ENCODE data around the gene SS18. TPM values are rescaled to one million over a fixed set of nuclear protein-coding genes. Genes with fewer than 3 reads are reported as not detected.
A peak's percentile ranks its signal among the peaks of the same experiment; 100 is the strongest.

The SS18 gene
- total RNA-seq, 1 donor = 120 TPM

GRCh38 chr18:25982153-25982552 is 108.3 kb downstream of the SS18 start:
- H3K27me3 ChIP-seq (ENCODE audit: insufficient read depth, low read length) = no peaks in the 10 kb centered on the region
- no peaks in the 10 kb centered on the region for H4K20me1 ChIP-seq (ENCODE audit: insufficient read depth, low read length)
- H3K27ac ChIP-seq (ENCODE audit: low read depth, low read length) = no peak overlapping the region
- H3K9me3 ChIP-seq (ENCODE audit: low read depth, low read length) = no peaks in the 10 kb centered on the region
- no peaks in the 10 kb centered on the region for H3K36me3 ChIP-seq (ENCODE audit: insufficient read depth, low read length)
- H2AFZ ChIP-seq (ENCODE audit: low read length) = no peak overlapping the region
- H3K4me3 ChIP-seq (ENCODE audit: insufficient read depth, low read length) = no peak overlapping the region
- no peak for TF ChIP-seq CTCF (IDR thresholded peaks at IDR 0.05; ENCODE audit: extremely low read depth, low read depth, low read length)
- no peaks in the 10 kb centered on the region for H3K79me2 ChIP-seq (ENCODE audit: insufficient read depth, low read length)
- no peak for DNase-seq (ENCODE audit: insufficient read length, low spot score, missing footprints)
- no peak overlapping the region for H3K4me2 ChIP-seq (ENCODE audit: insufficient read depth, low read length)
- H3K4me1 ChIP-seq (ENCODE audit: insufficient read depth, low read length) = no peaks in the 10 kb centered on the region

GRCh38 chr18:25979369-25980040 is 110.9 kb downstream of the SS18 start:
- TF ChIP-seq CTCF (IDR thresholded peaks at IDR 0.05; ENCODE audit: extremely low read depth, low read depth, low read length) = no peak
- no peak overlapping the region for H2AFZ ChIP-seq (ENCODE audit: low read length)
- H3K27ac ChIP-seq (ENCODE audit: low read depth, low read length) = no peak overlapping the region
- no peaks in the 10 kb centered on the region for H3K27me3 ChIP-seq (ENCODE audit: insufficient read depth, low read length)
- H3K9me3 ChIP-seq (ENCODE audit: low read depth, low read length) = no peaks in the 10 kb centered on the region
- H3K4me1 ChIP-seq (ENCODE audit: insufficient read depth, low read length) = no peaks in the 10 kb centered on the region
- no peaks in the 10 kb centered on the region for H3K79me2 ChIP-seq (ENCODE audit: insufficient read depth, low read length)
- no peak overlapping the region for H3K4me2 ChIP-seq (ENCODE audit: insufficient read depth, low read length)
- no peaks in the 10 kb centered on the region for H4K20me1 ChIP-seq (ENCODE audit: insufficient read depth, low read length)
- H3K36me3 ChIP-seq (ENCODE audit: insufficient read depth, low read length) = no peaks in the 10 kb centered on the region
- peak; percentile 30 for DNase-seq (ENCODE audit: insufficient read length, low spot score, missing footprints)
- no peak overlapping the region for H3K4me3 ChIP-seq (ENCODE audit: insufficient read depth, low read length)

GRCh38 chr18:25976554-25976953 is 113.9 kb downstream of the SS18 start:
- Histone ChIP-seq H3K27ac (ENCODE audit: low read depth, low read length) (no peak overlapping the region), H3K4me1 (ENCODE audit: insufficient read depth, low read length) (no peaks in the 10 kb centered on the region), H4K20me1 (ENCODE audit: insufficient read depth, low read length) (no peaks in the 10 kb centered on the region), H3K4me3 (ENCODE audit: insufficient read depth, low read length) (peak overlapping the region; percentile 15), H3K36me3 (ENCODE audit: insufficient read depth, low read length) (no peaks in the 10 kb centered on the region), H3K4me2 (ENCODE audit: insufficient read depth, low read length) (peak overlapping the region; percentile 60), H3K79me2 (ENCODE audit: insufficient read depth, low read length) (no peaks in the 10 kb centered on the region), H3K27me3 (ENCODE audit: insufficient read depth, low read length) (no peaks in the 10 kb centered on the region), H3K9me3 (ENCODE audit: low read depth, low read length) (no peaks in the 10 kb centered on the region), H2AFZ (ENCODE audit: low read length) (peak overlapping the region; percentile 69)
- peak; percentile 23 for TF ChIP-seq CTCF (IDR thresholded peaks at IDR 0.05; ENCODE audit: extremely low read depth, low read depth, low read length)
- DNase-seq (ENCODE audit: insufficient read length, low spot score, missing footprints) = no peak

GRCh38 chr18:25974630-25975077 is 115.8 kb downstream of the SS18 start:
- H3K36me3 ChIP-seq (ENCODE audit: insufficient read depth, low read length) = no peaks in the 10 kb centered on the region
- H3K79me2 ChIP-seq (ENCODE audit: insufficient read depth, low read length) = no peaks in the 10 kb centered on the region
- H3K4me3 ChIP-seq (ENCODE audit: insufficient read depth, low read length) = no peak overlapping the region
- H3K27me3 ChIP-seq (ENCODE audit: insufficient read depth, low read length) = no peaks in the 10 kb centered on the region
- H2AFZ ChIP-seq (ENCODE audit: low read length) = no peak overlapping the region
- H4K20me1 ChIP-seq (ENCODE audit: insufficient read depth, low read length) = no peaks in the 10 kb centered on the region
- no peaks in the 10 kb centered on the region for H3K4me1 ChIP-seq (ENCODE audit: insufficient read depth, low read length)
- no peaks in the 10 kb centered on the region for H3K9me3 ChIP-seq (ENCODE audit: low read depth, low read length)
- H3K4me2 ChIP-seq (ENCODE audit: insufficient read depth, low read length) = no peak overlapping the region
- no peak for DNase-seq (ENCODE audit: insufficient read length, low spot score, missing footprints)
- TF ChIP-seq CTCF (IDR thresholded peaks at IDR 0.05; ENCODE audit: extremely low read depth, low read depth, low read length) = no peak
- no peak overlapping the region for H3K27ac ChIP-seq (ENCODE audit: low read depth, low read length)

Other genes starting within 250 kb of the SS18 start
- not detected in 2 replicates for gene PSMA8, start 43.3 kb upstream of the SS18 start, total RNA-seq
- 4.7 and 5.1 TPM in 2 replicates for gene TAF4B, start 135.8 kb upstream of the SS18 start, total RNA-seq